ENCODE results near the gene ALPP.
"Not testable (repeated sequence)": the region's sequence is repeated elsewhere in the genome, so short reads cannot be mapped to it uniquely, and the experiment has no call there.

The ALPP gene

GRCh38 chr2:232382331-232383225 is 4.0 kb downstream of the ALPP start:
- no peak for DNase-seq

- DNase-seq: no peak
Measured at GRCh38 chr2:232384466-232384865, 5.9 kb downstream of the ALPP start.

- not testable (repeated sequence) for DNase-seq
Measured at GRCh38 chr2:232385058-232385457, 6.5 kb downstream of the ALPP start.

GRCh38 chr2:232385660-232386489 is 7.3 kb downstream of the ALPP start:
- no peak for DNase-seq

GRCh38 chr2:232386490-232386739 is 7.9 kb downstream of the ALPP start:
- no peak for DNase-seq

- DNase-seq: no peak
Measured at GRCh38 chr2:232386740-232387450, 8.3 kb downstream of the ALPP start.

- DNase-seq: no peak
Measured at GRCh38 chr2:232387451-232388171, 9.1 kb downstream of the ALPP start.

GRCh38 chr2:232388324-232388891 is 9.9 kb downstream of the ALPP start:
- no peak for DNase-seq

- DNase-seq: no peak
Measured at GRCh38 chr2:232389327-232389726, 10.8 kb downstream of the ALPP start.

- no peak for DNase-seq
Measured at GRCh38 chr2:232390661-232391060, 12.1 kb downstream of the ALPP start.

- no peak for DNase-seq
Measured at GRCh38 chr2:232393556-232393955, 15.0 kb downstream of the ALPP start.

GRCh38 chr2:232394431-232394830 is 15.9 kb downstream of the ALPP start:
- DNase-seq: not testable (repeated sequence)

GRCh38 chr2:232395586-232395985 is 17.0 kb downstream of the ALPP start:
- no peak for DNase-seq

GRCh38 chr2:232396683-232397082 is 18.1 kb downstream of the ALPP start:
- no peak for DNase-seq

GRCh38 chr2:232398293-232399034 is 19.9 kb downstream of the ALPP start:
- DNase-seq: no peak

- DNase-seq: no peak
Measured at GRCh38 chr2:232400256-232401015, 21.9 kb downstream of the ALPP start.

GRCh38 chr2:232402518-232402917 is 24.0 kb downstream of the ALPP start:
- no peak for DNase-seq

GRCh38 chr2:232405943-232406510 is 27.5 kb downstream of the ALPP start:
- DNase-seq: no peak

GRCh38 chr2:232406556-232407310 is 28.2 kb downstream of the ALPP start, which contains the start of gene ALPG:
TSS of gene ALPG (plus strand) at chr2:232406844. CDS start at chr2:232406895, 51 bp downstream.
- no peak for DNase-seq

Measured in NCI-H2107 (cell line).